ENCODE data around the gene ZDHHC16.
A peak's percentile ranks its signal among the peaks of the same experiment; 100 is the strongest.
"Not testable (repeated sequence)": the region's sequence is repeated elsewhere in the genome, so short reads cannot be mapped to it uniquely, and the experiment has no call there.

The ZDHHC16 gene

DNA sequence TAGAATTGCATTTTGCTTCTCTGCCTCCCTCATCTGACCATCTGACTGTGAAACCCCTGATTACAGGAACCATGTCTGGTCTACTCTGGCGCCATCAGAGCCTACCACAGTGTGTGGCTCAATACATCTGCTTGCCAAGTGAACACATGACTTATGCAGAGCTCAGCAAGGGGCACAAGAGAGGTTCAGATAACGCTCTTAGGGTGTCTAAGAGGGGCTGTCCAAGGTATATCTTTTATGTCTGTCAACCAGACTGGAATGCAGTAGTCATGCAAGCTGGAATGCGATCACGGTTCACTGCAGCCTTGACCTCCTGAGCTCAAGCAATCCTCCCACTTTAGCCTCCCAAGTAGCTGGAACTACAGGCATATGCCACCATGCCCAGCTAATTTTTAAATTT, 34.6 kb upstream of the ZDHHC16 start:
- Histone ChIP-seq H3K27ac (ENCODE audit: low read depth, low read length) (no peak overlapping the region), H3K4me1 (ENCODE audit: control insufficient read depth, insufficient read depth, low read length) (no peaks in the 10 kb centered on the region; the same call in 1 of the 2 replicates)

DNA sequence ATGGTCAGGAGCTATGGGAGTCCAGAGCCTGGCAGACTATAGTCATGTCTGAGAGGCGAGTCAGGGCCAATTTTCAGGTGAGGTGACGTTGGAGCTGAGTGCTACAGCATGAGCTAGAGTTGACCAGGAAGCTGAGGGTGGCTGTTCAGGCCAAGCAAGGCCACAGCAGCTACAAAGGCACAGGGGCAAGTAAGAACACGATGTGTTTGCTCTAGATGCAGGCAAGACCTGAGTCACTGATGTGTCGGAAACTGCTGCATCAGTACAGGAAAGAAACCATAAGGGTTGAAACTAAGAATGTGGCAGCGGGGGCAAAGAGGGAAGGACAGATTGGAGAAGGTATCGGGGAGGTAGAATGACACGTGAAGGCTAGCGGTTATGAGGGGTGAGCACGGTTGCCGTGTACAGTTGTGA, 33.1 kb upstream of the ZDHHC16 start:
- H3K27ac ChIP-seq (ENCODE audit: low read depth, low read length), result no peak overlapping the region
- no peaks in the 10 kb centered on the region for H3K4me1 ChIP-seq (ENCODE audit: control insufficient read depth, insufficient read depth, low read length)
- no peak overlapping the region for H3K4me3 ChIP-seq (ENCODE audit: low read depth, low read length)
- no peaks in the 10 kb centered on the region for H3K36me3 ChIP-seq (ENCODE audit: control insufficient read depth, insufficient read depth, low read length)
- no peak overlapping the region for H3K9ac ChIP-seq (ENCODE audit: low read length)
- H3K9me3 ChIP-seq (ENCODE audit: control insufficient read depth, insufficient read depth, low read depth, low read length), result no peaks in the 10 kb centered on the region
- H3K27me3 ChIP-seq (ENCODE audit: control insufficient read depth, insufficient read depth, low read length), result no peaks in the 10 kb centered on the region

More for the DNA sequence above, 34.6 kb upstream of the ZDHHC16 start:
- Histone ChIP-seq H3K27me3 (ENCODE audit: control insufficient read depth, insufficient read depth, low read length) (no peaks in the 10 kb centered on the region), H3K9me3 (ENCODE audit: control insufficient read depth, insufficient read depth, low read depth, low read length) (no peaks in the 10 kb centered on the region), H3K9ac (ENCODE audit: low read length) (no peak overlapping the region), H3K36me3 (ENCODE audit: control insufficient read depth, insufficient read depth, low read length) (no peaks in the 10 kb centered on the region), H3K4me3 (ENCODE audit: low read depth, low read length) (no peak overlapping the region)

DNA sequence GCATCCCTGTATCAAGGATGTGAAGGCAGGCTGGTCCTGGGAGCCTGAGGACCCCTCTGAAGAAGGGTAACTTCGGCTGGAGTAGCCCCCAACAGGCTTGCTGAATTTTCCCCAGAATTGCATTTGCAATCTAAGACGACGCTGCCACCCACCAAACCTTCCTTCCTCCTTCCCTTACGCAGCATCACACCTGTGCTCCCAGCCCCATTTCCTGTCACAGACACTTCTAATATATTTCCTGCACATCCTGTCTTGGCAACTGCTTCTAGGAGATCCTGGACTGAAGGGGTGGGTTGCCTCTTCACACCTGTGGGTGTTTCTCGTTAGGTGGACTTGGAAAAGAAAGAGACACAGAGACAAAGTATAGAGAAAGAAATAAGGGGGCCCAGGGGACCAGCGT, 29.4 kb upstream of the ZDHHC16 start:
- Histone ChIP-seq H3K9ac (ENCODE audit: low read length) (no peak overlapping the region), H3K27me3 (ENCODE audit: control insufficient read depth, insufficient read depth, low read length) (no peaks in the 10 kb centered on the region), H3K36me3 (ENCODE audit: control insufficient read depth, insufficient read depth, low read length) (no peaks in the 10 kb centered on the region), H3K9me3 (ENCODE audit: control insufficient read depth, insufficient read depth, low read depth, low read length) (no peaks in the 10 kb centered on the region), H3K27ac (ENCODE audit: low read depth, low read length) (no peak overlapping the region), H3K4me3 (ENCODE audit: low read depth, low read length) (no peak overlapping the region), H3K4me1 (ENCODE audit: control insufficient read depth, insufficient read depth, low read length) (peaks cover 9% of the 10 kb centered on the region)

DNA sequence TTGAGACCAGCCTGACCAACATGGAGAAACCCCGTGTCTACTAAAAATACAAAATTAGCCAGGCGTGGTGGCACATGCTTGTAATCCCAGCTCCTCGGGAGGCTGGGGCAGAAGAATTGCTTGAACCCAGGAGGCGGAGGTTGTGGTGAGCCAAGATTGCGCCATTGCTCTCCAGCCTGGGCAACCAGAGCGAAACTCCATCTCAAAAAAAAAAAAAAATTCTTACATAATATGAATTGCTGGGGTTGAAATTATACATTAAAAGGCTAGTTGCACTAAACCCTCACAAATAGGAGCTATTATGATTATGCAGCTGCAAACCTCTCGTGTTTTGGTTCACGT, 22.2 kb upstream of the ZDHHC16 start:
- not testable (repeated sequence) for H3K27ac ChIP-seq (ENCODE audit: low read depth, low read length); H3K9me3 ChIP-seq (ENCODE audit: control insufficient read depth, insufficient read depth, low read depth, low read length); H3K9ac ChIP-seq (ENCODE audit: low read length); H3K36me3 ChIP-seq (ENCODE audit: control insufficient read depth, insufficient read depth, low read length); H3K27me3 ChIP-seq (ENCODE audit: control insufficient read depth, insufficient read depth, low read length); H3K4me3 ChIP-seq (ENCODE audit: low read depth, low read length)
- peaks cover 11% of the 10 kb centered on the region for H3K4me1 ChIP-seq (ENCODE audit: control insufficient read depth, insufficient read depth, low read length)

DNA sequence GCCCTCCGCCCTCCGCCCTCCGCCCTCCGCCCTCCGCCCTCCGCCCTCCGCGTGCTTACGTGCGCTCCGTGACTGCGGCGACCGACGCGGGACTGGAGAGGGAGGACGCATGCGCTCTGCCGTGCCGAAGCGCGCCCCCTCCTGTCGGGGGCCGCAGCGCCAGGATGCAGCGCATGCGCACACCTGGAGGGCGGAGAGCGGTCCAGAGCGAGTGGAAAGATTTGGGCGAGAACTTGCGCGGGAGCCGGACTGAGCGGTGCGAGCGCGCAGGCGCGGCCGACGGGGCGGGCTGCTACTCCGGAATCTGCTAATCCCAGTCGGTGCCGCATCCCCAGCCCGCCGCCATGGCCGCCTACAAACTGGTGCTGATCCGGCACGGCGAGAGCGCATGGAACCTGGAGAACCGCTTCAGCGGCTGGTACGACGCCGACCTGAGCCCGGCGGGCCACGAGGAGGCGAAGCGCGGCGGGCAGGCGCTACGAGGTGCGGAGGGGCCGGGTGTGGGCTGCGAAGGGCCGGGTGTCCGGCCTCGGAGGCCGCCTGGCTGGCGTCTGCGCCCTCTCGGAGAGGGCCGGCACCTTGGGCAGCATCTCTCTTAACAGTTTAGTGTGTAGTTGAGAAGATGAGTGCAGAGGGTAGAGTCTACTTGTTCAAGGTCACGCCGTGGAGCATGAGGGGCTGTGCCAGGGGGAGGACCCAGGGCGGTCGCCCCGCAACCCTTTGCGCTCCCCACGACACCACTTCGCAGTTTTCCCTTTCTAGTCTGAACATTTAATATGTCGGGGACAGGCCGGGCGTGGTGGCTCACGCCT, 19.8 kb upstream of the ZDHHC16 start, which contains the start of gene PGAM1:
Gene PGAM1, plus strand, starts transcription at position 228 of the 812 bp plus-strand sequence. Its CDS starts 117 bp downstream, at position 345.
- H3K4me1 ChIP-seq (ENCODE audit: control insufficient read depth, insufficient read depth, low read length), result peaks cover 7% of the 10 kb centered on the region
- peaks cover 31% of the 10 kb centered on the region for H3K36me3 ChIP-seq (ENCODE audit: control insufficient read depth, insufficient read depth, low read length)
- H3K27me3 ChIP-seq (ENCODE audit: control insufficient read depth, insufficient read depth, low read length), result no peaks in the 10 kb centered on the region
- H3K27ac ChIP-seq (ENCODE audit: low read depth, low read length), result peak within 1 kb of the TSS; percentile 98
- H3K9me3 ChIP-seq (ENCODE audit: control insufficient read depth, insufficient read depth, low read depth, low read length), result no peaks in the 10 kb centered on the region
- H3K4me3 ChIP-seq (ENCODE audit: low read depth, low read length), result peak within 1 kb of the TSS; percentile 100
- H3K9ac ChIP-seq (ENCODE audit: low read length), result peak within 1 kb of the TSS; percentile 99

DNA sequence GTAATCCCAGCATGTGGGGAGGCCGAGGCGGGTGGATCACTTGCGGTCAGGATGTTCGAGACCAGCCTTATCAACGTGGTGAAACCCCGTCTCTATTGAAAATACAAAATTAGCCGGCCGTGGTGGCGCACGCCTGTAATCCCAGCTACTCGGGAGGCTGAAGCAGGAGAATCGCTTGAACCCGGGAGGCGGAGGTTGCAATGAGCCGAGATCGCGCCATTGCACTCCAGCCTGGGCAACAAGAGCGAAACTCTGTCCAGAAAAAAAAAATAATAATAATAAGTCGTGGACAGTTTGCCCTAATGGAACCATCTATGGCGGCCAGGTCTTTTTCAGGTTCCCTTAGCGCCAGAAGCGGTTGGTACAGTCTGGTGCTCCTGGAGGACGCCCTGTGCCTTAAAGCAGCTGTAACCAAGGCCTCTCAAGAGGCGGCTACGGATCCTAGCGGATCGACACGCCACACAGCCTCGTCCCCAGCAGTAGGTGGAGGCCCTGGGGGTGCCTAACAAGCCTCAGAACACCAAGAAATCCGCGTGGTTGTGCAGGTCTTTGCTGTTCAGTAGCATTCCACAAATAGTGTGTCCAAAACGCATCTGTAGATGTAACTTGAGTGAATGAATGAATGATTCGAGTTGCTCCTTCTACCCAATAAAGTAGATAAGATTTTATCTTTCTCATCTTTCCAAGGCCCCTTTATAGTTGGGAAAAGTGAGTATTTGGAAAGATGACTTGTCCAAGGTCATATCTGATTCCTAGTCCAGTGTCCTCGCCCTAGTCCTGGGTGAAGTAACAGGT, 19.0 kb upstream of the ZDHHC16 start:
- H3K27ac ChIP-seq (ENCODE audit: low read depth, low read length), result peak overlapping the region; percentile 98
- no peaks in the 10 kb centered on the region for H3K27me3 ChIP-seq (ENCODE audit: control insufficient read depth, insufficient read depth, low read length)
- H3K4me1 ChIP-seq (ENCODE audit: control insufficient read depth, insufficient read depth, low read length), result peaks cover 7% of the 10 kb centered on the region
- peak overlapping the region; percentile 100 for H3K4me3 ChIP-seq (ENCODE audit: low read depth, low read length)
- peaks cover 39% of the 10 kb centered on the region for H3K36me3 ChIP-seq (ENCODE audit: control insufficient read depth, insufficient read depth, low read length)
- H3K9ac ChIP-seq (ENCODE audit: low read length), result peak overlapping the region; percentile 99
- H3K9me3 ChIP-seq (ENCODE audit: control insufficient read depth, insufficient read depth, low read depth, low read length), result no peaks in the 10 kb centered on the region

DNA sequence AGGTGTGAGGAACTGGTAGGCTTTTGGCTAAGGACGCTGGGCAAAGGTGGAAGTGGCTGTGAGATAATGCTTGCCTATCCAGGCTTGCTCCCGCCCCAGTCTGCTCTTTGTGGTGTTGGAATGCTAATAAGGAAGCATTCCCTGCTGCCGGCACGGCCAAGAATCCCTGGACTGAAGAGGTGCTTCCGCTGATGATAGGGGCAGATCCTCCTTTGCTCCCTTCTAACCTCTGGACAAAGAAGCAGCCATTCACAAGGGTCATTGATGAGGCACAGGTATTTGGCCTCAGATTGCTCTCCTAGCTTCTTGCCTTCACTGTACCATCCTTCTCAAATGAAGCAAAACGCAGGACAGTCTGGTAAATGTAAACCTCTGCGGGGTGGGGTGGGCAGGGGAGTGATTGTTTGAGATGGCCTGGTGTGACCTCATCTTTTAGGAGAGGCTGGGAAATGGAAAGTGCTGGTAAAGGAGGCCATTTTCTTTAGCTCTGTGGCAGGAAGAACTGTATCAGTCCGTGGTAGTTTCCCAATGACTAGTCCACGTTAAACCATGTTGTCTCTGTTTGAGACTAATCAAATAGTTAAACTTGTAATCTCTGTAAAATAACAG, 18.3 kb upstream of the ZDHHC16 start:
- H3K9me3 ChIP-seq (ENCODE audit: control insufficient read depth, insufficient read depth, low read depth, low read length), result no peaks in the 10 kb centered on the region
- H3K27ac ChIP-seq (ENCODE audit: low read depth, low read length), result peak overlapping the region; percentile 98; the same call in 1 of the 2 replicates
- peaks cover 7% of the 10 kb centered on the region for H3K4me1 ChIP-seq (ENCODE audit: control insufficient read depth, insufficient read depth, low read length)
- peak overlapping the region; percentile 100 for H3K4me3 ChIP-seq (ENCODE audit: low read depth, low read length)
- H3K9ac ChIP-seq (ENCODE audit: low read length), result peak overlapping the region; percentile 99
- peaks cover 45% of the 10 kb centered on the region for H3K36me3 ChIP-seq (ENCODE audit: control insufficient read depth, insufficient read depth, low read length)
- no peaks in the 10 kb centered on the region for H3K27me3 ChIP-seq (ENCODE audit: control insufficient read depth, insufficient read depth, low read length)

DNA sequence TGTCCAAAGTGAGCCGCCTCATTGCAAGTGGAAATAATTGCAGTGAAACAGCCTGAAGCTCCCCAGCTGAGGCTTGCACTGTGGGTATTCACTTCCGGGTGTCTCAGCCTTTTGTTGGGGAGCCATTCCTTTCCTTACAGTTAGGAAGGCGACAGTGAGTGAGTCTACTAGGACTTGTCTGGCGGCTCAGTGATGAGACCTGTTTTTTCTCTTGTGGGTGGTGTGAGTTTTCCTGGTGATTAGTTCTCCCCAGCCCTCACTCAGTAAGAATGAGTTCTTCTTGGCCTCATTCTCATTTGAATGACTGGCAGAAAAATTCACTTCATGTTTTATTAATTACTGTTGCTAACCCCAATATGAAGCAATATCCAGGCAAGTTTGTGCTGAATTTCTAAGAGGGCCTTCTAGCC, 17.4 kb upstream of the ZDHHC16 start:
- Histone ChIP-seq H3K27me3 (ENCODE audit: control insufficient read depth, insufficient read depth, low read length) (no peaks in the 10 kb centered on the region), H3K4me1 (ENCODE audit: control insufficient read depth, insufficient read depth, low read length) (peaks cover 7% of the 10 kb centered on the region), H3K4me3 (ENCODE audit: low read depth, low read length) (peak overlapping the region; percentile 100), H3K9me3 (ENCODE audit: control insufficient read depth, insufficient read depth, low read depth, low read length) (no peaks in the 10 kb centered on the region), H3K9ac (ENCODE audit: low read length) (peak overlapping the region; percentile 62), H3K36me3 (ENCODE audit: control insufficient read depth, insufficient read depth, low read length) (peaks cover 50% of the 10 kb centered on the region), H3K27ac (ENCODE audit: low read depth, low read length) (peak overlapping the region; percentile 42)

DNA sequence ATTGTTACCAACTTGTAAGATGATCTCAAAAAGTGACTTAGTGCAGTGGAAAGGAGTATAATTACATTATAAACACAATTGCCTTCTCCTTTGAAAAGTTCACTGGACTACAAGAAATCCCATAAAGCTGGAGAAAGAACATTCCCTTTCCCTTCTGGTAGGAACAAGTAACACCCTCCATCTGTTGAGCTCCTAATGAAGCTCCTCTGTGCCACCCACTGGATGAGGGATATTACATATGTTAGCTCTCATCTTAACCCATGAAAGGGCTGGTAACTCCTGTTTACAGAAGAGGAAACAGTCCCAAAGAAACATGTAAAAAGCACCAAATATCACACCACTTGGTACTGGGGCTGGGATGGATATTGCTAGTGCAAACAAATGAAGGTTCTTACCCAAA, 11.9 kb upstream of the ZDHHC16 start:
- no peaks in the 10 kb centered on the region for H3K4me1 ChIP-seq (ENCODE audit: control insufficient read depth, insufficient read depth, low read length)
- no peak overlapping the region for H3K9ac ChIP-seq (ENCODE audit: low read length)
- no peaks in the 10 kb centered on the region for H3K9me3 ChIP-seq (ENCODE audit: control insufficient read depth, insufficient read depth, low read depth, low read length)
- H3K36me3 ChIP-seq (ENCODE audit: control insufficient read depth, insufficient read depth, low read length), result peaks cover 89% of the 10 kb centered on the region
- H3K27ac ChIP-seq (ENCODE audit: low read depth, low read length), result no peak overlapping the region
- no peaks in the 10 kb centered on the region for H3K27me3 ChIP-seq (ENCODE audit: control insufficient read depth, insufficient read depth, low read length)
- no peak overlapping the region for H3K4me3 ChIP-seq (ENCODE audit: low read depth, low read length)

DNA sequence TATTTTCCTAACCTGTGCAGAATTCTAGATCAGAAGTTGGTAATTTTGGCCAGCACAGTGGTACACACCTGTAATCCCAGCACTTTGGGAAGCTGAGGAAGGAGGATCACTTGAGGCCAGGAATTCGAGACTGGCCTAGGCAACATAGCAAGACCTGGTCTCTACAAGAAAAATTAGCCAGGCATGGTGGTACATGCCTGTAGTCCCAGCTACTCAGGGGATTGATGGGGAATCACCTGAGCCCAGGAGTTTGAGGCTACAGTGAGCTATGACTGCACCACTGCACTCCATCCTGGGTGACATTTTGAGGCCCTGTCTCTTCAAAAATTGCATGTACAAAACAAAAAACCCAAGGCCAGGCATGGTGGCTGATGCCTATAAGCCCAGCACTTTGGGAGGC, 11.4 kb upstream of the ZDHHC16 start:
- Histone ChIP-seq H3K36me3 (ENCODE audit: control insufficient read depth, insufficient read depth, low read length) (peaks cover 89% of the 10 kb centered on the region), H3K9me3 (ENCODE audit: control insufficient read depth, insufficient read depth, low read depth, low read length) (no peaks in the 10 kb centered on the region), H3K27me3 (ENCODE audit: control insufficient read depth, insufficient read depth, low read length) (no peaks in the 10 kb centered on the region), H3K27ac (ENCODE audit: low read depth, low read length) (no peak overlapping the region), H3K9ac (ENCODE audit: low read length) (no peak overlapping the region), H3K4me3 (ENCODE audit: low read depth, low read length) (no peak overlapping the region), H3K4me1 (ENCODE audit: control insufficient read depth, insufficient read depth, low read length) (no peaks in the 10 kb centered on the region)

DNA sequence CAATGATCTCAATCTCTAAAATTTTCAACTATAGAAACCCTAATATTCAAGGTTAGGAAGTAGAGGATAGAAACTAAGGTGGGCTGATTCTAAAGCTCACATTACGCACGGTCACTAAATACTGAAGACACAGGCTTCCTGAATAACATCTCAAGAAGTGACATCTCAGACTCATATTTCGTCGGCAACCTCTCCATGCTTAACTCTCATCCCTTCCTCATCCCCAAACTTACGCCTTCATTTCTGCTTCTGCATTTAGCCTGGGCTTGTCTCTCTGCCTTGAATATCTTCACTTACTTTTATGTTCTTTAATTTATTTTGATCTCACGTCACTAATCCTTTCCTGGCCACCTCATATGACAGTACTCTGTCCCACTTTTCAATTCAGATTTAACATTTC, 10.8 kb upstream of the ZDHHC16 start:
- Histone ChIP-seq H3K9me3 (ENCODE audit: control insufficient read depth, insufficient read depth, low read depth, low read length) (no peaks in the 10 kb centered on the region), H3K27ac (ENCODE audit: low read depth, low read length) (no peak overlapping the region), H3K4me1 (ENCODE audit: control insufficient read depth, insufficient read depth, low read length) (no peaks in the 10 kb centered on the region), H3K4me3 (ENCODE audit: low read depth, low read length) (no peak overlapping the region), H3K36me3 (ENCODE audit: control insufficient read depth, insufficient read depth, low read length) (peaks cover 87% of the 10 kb centered on the region), H3K27me3 (ENCODE audit: control insufficient read depth, insufficient read depth, low read length) (no peaks in the 10 kb centered on the region), H3K9ac (ENCODE audit: low read length) (no peak overlapping the region)

All from HUES6 (cell line).